ENCODE measurements around the gene CACNB3.

Gene CACNB3

DNA sequence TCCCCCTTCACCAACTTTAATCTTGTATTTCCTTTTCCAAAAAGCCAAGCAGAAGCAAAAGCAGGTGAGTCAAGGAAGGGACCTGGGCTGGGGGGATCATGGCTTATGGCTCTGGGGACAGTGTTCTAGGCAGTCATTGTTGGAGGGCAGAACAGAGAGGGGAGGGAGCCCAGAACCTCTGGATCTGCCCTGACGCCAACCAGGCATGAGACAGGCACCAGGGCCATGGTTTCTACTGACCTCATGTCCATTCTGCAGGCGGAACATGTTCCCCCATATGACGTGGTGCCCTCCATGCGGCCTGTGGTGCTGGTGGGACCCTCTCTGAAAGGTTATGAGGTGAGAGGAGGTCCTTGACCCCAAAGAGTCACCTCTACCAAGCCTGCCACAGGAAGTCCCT lies 6.6 kb downstream of the CACNB3 start:
- no peak for DNase-seq (ENCODE audit: low read depth)
- TF ChIP-seq, protein P1, sequence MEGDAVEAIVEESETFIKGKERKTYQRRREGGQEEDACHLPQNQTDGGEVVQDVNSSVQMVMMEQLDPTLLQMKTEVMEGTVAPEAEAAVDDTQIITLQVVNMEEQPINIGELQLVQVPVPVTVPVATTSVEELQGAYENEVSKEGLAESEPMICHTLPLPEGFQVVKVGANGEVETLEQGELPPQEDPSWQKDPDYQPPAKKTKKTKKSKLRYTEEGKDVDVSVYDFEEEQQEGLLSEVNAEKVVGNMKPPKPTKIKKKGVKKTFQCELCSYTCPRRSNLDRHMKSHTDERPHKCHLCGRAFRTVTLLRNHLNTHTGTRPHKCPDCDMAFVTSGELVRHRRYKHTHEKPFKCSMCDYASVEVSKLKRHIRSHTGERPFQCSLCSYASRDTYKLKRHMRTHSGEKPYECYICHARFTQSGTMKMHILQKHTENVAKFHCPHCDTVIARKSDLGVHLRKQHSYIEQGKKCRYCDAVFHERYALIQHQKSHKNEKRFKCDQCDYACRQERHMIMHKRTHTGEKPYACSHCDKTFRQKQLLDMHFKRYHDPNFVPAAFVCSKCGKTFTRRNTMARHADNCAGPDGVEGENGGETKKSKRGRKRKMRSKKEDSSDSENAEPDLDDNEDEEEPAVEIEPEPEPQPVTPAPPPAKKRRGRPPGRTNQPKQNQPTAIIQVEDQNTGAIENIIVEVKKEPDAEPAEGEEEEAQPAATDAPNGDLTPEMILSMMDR (IDR thresholded peaks at IDR 0.05; ENCODE audit: control insufficient read depth, extremely low read depth, insufficient read depth), result no peak

DNA sequence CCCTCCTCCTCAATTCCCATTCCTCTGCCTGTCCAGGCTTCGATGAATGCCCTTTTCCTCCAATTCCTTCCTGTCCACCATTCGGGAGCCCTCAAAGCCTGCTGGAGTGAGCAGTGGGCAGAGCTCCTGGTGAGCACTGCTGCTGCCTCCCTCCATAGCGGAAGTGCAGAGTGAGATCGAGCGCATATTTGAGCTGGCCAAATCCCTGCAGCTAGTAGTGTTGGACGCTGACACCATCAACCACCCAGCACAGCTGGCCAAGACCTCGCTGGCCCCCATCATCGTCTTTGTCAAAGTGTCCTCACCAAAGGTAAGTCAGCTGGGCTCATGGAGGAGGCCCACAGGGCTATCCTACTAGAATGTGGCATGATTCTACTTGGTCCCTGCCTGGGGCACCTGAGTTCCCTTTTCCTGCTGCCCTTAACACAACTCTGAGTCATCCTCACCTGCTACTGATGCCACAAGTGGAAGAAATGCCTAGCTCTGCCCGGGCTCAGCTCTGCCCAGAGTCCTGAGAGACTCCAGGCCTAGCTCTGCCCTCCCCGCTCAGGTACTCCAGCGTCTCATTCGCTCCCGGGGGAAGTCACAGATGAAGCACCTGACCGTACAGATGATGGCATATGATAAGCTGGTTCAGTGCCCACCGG lies 8.0 kb downstream of the CACNB3 start:
- H3K4me3 ChIP-seq (ENCODE audit: low read depth, low read length), result no peak overlapping the region
- DNase-seq (ENCODE audit: low read depth), result no peak
- TF ChIP-seq, protein P1 (IDR thresholded peaks at IDR 0.05; ENCODE audit: control insufficient read depth, extremely low read depth, insufficient read depth), result no peak

More for the DNA sequence above, 6.6 kb downstream of the CACNB3 start:
- H3K4me3 ChIP-seq (ENCODE audit: low read depth, low read length), result no peak overlapping the region

DNA sequence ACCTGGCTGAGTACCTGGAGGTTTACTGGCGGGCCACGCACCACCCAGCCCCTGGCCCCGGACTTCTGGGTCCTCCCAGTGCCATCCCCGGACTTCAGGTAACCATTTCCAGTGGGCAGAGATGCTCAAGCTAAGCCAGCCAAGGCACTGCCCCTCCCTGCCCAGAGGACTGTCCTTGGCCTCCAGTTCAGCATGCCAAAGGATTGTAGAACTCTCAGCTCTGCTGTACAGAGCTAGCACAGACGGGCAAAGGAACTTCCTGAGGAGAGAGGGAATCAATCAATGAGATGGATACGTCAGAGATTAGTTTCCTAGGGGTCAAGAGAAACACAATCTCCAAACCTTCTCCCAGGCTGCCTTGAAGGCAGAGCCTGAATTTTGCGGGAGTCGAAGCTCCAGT lies 8.7 kb downstream of the CACNB3 start:
- H3K4me3 ChIP-seq (ENCODE audit: low read depth, low read length), result no peak overlapping the region
- TF ChIP-seq, protein P1 (IDR thresholded peaks at IDR 0.05; ENCODE audit: control insufficient read depth, extremely low read depth, insufficient read depth), result no peak
- DNase-seq (ENCODE audit: low read depth), result no peak

DNA sequence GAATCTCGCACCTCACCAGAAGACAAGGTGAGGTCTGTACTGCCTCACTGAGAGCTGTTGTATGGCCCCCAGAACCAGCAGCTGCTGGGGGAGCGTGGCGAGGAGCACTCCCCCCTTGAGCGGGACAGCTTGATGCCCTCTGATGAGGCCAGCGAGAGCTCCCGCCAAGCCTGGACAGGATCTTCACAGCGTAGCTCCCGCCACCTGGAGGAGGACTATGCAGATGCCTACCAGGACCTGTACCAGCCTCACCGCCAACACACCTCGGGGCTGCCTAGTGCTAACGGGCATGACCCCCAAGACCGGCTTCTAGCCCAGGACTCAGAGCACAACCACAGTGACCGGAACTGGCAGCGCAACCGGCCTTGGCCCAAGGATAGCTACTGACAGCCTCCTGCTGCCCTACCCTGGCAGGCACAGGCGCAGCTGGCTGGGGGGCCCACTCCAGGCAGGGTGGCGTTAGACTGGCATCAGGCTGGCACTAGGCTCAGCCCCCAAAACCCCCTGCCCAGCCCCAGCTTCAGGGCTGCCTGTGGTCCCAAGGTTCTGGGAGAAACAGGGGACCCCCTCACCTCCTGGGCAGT lies 9.3 kb downstream of the CACNB3 start:
- TF ChIP-seq, protein P1 (IDR thresholded peaks at IDR 0.05; ENCODE audit: control insufficient read depth, extremely low read depth, insufficient read depth), result no peak
- no peak for DNase-seq (ENCODE audit: low read depth)
- H3K4me3 ChIP-seq (ENCODE audit: low read depth, low read length), result no peak overlapping the region

DNA sequence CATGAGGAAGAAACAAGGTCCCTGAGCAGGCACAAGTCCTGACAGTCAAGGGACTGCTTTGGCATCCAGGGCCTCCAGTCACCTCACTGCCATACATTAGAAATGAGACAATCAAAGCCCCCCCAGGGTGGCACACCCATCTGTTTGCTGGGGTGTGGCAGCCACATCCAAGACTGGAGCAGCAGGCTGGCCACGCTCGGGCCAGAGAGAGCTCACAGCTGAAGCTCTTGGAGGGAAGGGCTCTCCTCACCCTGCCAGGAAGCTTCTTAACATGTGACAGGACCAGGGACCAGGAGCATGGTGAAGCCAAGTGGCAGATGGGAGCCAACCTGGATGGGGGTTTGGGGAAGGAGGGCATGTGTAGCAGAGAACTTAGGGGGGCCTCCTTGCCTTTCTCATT lies 10.0 kb downstream of the CACNB3 start:
- DNase-seq (ENCODE audit: low read depth), result no peak
- TF ChIP-seq, protein P1 (IDR thresholded peaks at IDR 0.05; ENCODE audit: control insufficient read depth, extremely low read depth, insufficient read depth), result no peak
- no peak overlapping the region for H3K4me3 ChIP-seq (ENCODE audit: low read depth, low read length)

DNA sequence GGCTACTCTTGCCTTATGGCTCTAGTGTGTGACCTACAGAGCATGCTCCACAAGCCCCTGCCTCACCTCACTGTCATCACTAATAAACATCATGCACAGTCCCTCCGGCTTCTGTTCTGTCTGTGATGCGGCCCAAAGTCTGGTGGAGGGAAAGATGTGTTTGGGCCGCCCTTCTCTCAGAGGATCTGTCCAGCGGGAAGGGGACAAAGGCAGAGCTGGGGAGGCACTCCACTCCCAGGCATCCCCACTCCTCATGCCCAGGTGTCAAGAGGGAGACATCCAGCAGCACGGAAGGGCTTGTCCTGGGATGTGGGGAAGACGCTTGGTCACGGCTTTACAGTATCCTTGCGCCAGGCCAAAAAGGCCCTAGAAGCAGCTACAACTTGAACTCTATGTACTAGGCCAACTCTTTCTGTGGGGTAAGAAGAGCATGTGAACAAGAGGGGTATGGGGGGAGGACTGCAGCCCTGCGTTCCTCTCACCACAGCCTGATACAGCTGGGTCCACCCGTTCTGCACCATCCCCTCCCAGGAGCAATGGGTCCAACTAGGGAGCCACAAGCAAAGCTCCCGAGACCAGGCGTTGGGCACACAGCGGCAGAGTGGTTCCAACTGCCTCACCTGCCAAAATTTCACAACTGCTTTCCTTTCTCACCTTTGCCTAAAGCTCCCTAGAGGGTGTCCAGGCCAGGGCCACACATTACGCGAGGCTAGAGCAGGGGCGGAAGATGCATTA lies 10.7 kb downstream of the CACNB3 start:
- TF ChIP-seq, protein P1 (IDR thresholded peaks at IDR 0.05; ENCODE audit: control insufficient read depth, extremely low read depth, insufficient read depth), result no peak
- DNase-seq (ENCODE audit: low read depth), result no peak
- no peak overlapping the region for H3K4me3 ChIP-seq (ENCODE audit: low read depth, low read length)
